HG02981 (cell line): ENCODE measurements around the gene ZNF597.
A peak's percentile ranks its signal among the peaks of the same experiment; 100 is the strongest.

ENCODE experiments used
- ATAC-seq: cut with Tn5 transposase; IDR thresholded peaks from one replicate; pipeline ENCODE4 v1.9.1; 2021; ENCODE audit warnings: mild to moderate bottlenecking, moderate library complexity; ENCODE audit not compliant: unreplicated experiment

Gene ZNF597

GRCh38 chr16:3457434-3458252 lies 14.3 kb upstream of the ZNF597 start:
- ATAC-seq: peak; percentile 64

GRCh38 chr16:3454631-3455147 lies 11.4 kb upstream of the ZNF597 start:
- ATAC-seq: no peak

GRCh38 chr16:3454093-3454492 lies 10.8 kb upstream of the ZNF597 start:
- no peak for ATAC-seq

- peak; percentile 11 for ATAC-seq
Measured at GRCh38 chr16:3444032-3444388, 706 bp upstream of the ZNF597 start.

- no peak for ATAC-seq
Measured at GRCh38 chr16:3439637-3440036, 3.7 kb downstream of the ZNF597 start.

- no peak for ATAC-seq
Measured at GRCh38 chr16:3434373-3434772, 8.9 kb downstream of the ZNF597 start.

GRCh38 chr16:3431779-3432219 lies 11.5 kb downstream of the ZNF597 start:
- no peak for ATAC-seq

GRCh38 chr16:3413730-3414379 lies 29.4 kb downstream of the ZNF597 start:
- no peak for ATAC-seq

- ATAC-seq: no peak
Measured at GRCh38 chr16:3408561-3409197, 34.6 kb downstream of the ZNF597 start.

- no peak for ATAC-seq
Measured at GRCh38 chr16:3401719-3402397, 41.4 kb downstream of the ZNF597 start.

- ATAC-seq: peak; percentile 95
Measured at GRCh38 chr16:3400779-3401688, 42.3 kb downstream of the ZNF597 start, which contains the start of the genes ZNF174 and ZSCAN32. Gene ZNF174 (plus strand): TSS chr16:3401215. CDS start chr16:3402005, 790 bp downstream. Gene ZSCAN32 (minus strand): TSS chr16:3401004. CDS start chr16:3397557, 3,447 bp downstream.

GRCh38 chr16:3400446-3400778 lies 42.9 kb downstream of the ZNF597 start:
- ATAC-seq: no peak

GRCh38 chr16:3389663-3390338 lies 53.5 kb downstream of the ZNF597 start:
- ATAC-seq: no peak

- ATAC-seq: no peak
Measured at GRCh38 chr16:3388325-3388724, 55.0 kb downstream of the ZNF597 start.

GRCh38 chr16:3383045-3383448 lies 60.3 kb downstream of the ZNF597 start:
- no peak for ATAC-seq
